ENCODE data around the gene CFAP20. TPM values are rescaled to one million over a fixed set of nuclear protein-coding genes. Genes with fewer than 3 reads are reported as not detected.
"Not testable (repeated sequence)": the region's sequence is repeated elsewhere in the genome, so short reads cannot be mapped to it uniquely, and the experiment has no call there.

CFAP20 gene
- total RNA-seq, 1 donor from 2014 or later: 132 TPM

GRCh38 chr16:58098207-58099096 lies 30.7 kb downstream of the CFAP20 start:
- peak; percentile 82 for DNase-seq (ENCODE audit: low read depth)

GRCh38 chr16:58096249-58096648 lies 32.9 kb downstream of the CFAP20 start:
- DNase-seq (ENCODE audit: low read depth): peak; percentile 20

- not testable (repeated sequence) for DNase-seq (ENCODE audit: low read depth)
Measured at GRCh38 chr16:58095575-58095960, 33.6 kb downstream of the CFAP20 start.

GRCh38 chr16:58094791-58095574 lies 34.2 kb downstream of the CFAP20 start:
- no peak for DNase-seq (ENCODE audit: low read depth)

- no peak for DNase-seq (ENCODE audit: low read depth)
Measured at GRCh38 chr16:58094026-58094425, 35.2 kb downstream of the CFAP20 start.

GRCh38 chr16:58090396-58090795 lies 38.8 kb downstream of the CFAP20 start:
- not testable (repeated sequence) for DNase-seq (ENCODE audit: low read depth)

- DNase-seq (ENCODE audit: low read depth): peak; percentile 21
Measured at GRCh38 chr16:58088091-58088490, 41.1 kb downstream of the CFAP20 start.

GRCh38 chr16:58087209-58087913 lies 41.8 kb downstream of the CFAP20 start:
- no peak for DNase-seq (ENCODE audit: low read depth)

GRCh38 chr16:58086381-58087208 lies 42.6 kb downstream of the CFAP20 start:
- no peak for DNase-seq (ENCODE audit: low read depth)

- DNase-seq (ENCODE audit: low read depth): no peak
Measured at GRCh38 chr16:58085584-58086251, 43.5 kb downstream of the CFAP20 start.

GRCh38 chr16:58085171-58085570 lies 44.0 kb downstream of the CFAP20 start:
- DNase-seq (ENCODE audit: low read depth): no peak

GRCh38 chr16:58084635-58085034 lies 44.5 kb downstream of the CFAP20 start:
- DNase-seq (ENCODE audit: low read depth): no peak

GRCh38 chr16:58082381-58082780 lies 46.8 kb downstream of the CFAP20 start:
- DNase-seq (ENCODE audit: low read depth): no peak

- not testable (repeated sequence) for DNase-seq (ENCODE audit: low read depth)
Measured at GRCh38 chr16:58080657-58081056, 48.5 kb downstream of the CFAP20 start.

GRCh38 chr16:58077796-58078195 lies 51.4 kb downstream of the CFAP20 start:
- DNase-seq (ENCODE audit: low read depth): no peak

GRCh38 chr16:58076514-58076913 lies 52.7 kb downstream of the CFAP20 start:
- DNase-seq (ENCODE audit: low read depth): no peak

GRCh38 chr16:58074657-58075056 lies 54.5 kb downstream of the CFAP20 start:
- no peak for DNase-seq (ENCODE audit: low read depth)

- DNase-seq (ENCODE audit: low read depth): not testable (repeated sequence)
Measured at GRCh38 chr16:58073086-58073485, 56.1 kb downstream of the CFAP20 start.

- not testable (repeated sequence) for DNase-seq (ENCODE audit: low read depth)
Measured at GRCh38 chr16:58072134-58072533, 57.0 kb downstream of the CFAP20 start.

GRCh38 chr16:58070585-58070984 lies 58.6 kb downstream of the CFAP20 start:
- no peak for DNase-seq (ENCODE audit: low read depth)
